GM12873 (cell line): ENCODE data around the gene PI4K2A.

Experiments used
- CTCF ChIP-seq: IDR thresholded peaks from 2 replicates; pipeline ENCODE4 v1.5.1; 2012; ENCODE audit warnings: low read depth, mild to moderate bottlenecking, moderate library complexity, low read length, control low read depth; ENCODE audit not compliant: insufficient read depth; ENCODE audit errors: missing control alignments

Gene PI4K2A

DNA sequence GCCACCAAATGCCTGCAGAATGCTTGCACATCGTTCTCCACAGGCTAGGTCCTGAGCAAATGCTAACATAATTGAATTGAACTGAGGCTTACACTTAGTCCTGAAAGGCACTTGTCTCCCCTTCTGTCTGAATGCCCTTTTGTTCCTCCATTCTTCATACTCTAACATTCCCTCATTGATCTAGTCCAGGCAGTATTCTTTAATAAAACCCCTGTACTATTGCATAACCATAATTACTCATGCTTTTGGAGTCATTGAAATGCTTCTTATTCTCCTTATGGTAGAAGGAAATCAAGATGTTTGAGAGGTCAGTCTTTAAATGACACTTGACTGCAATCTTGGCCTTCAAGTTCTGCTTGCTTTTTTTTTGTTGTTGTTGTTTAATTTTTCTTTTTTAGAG lies 7.1 kb downstream of the PI4K2A start:
- no peak for TF ChIP-seq CTCF

DNA sequence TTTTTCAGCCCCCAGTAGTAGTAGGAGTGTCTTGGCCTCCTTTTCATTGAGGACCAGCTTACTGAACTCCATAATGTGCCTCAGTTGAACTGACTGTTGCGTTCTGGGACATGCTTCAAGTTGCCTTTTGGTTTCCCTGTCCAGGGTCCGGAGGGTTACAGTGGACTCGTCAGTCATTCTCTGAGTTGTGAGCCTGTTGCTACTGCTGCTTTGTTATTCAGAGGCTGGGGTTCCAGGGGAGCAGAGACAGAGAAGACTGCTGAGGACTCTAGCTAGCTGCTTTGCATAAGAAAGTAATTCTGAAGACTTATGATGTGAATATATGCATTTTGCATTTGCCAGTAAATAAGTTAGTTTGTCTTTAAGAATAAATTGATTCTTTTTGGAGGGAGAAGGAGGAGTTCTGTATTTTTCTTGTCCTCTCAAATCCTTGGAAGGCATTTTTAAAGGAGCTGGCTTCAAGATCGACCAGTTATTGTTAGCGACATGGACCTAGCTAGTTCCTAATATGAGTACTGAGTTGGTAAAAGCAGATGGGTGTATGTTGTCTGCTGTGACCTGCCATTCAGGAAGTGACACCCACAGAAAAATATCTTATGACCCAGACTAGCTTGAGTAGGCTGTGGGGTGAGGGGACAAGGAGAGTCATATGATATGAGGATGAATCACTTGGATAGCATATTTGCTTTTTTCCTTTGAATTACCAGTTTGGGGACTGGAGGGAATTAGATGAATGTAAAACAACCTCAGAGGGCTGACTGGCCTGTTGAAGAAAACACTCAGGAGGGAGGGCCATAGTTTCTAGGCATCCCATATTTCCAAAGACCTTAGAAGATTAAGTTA lies 8.3 kb downstream of the PI4K2A start:
- no peak for TF ChIP-seq CTCF

- no peak for TF ChIP-seq CTCF
These were observed 10.3 kb downstream of the PI4K2A start for GRCh38 chr10:97650726-97651125.

- no peak for TF ChIP-seq CTCF
These were observed 11.3 kb downstream of the PI4K2A start for GRCh38 chr10:97651773-97652172.

- TF ChIP-seq CTCF = no peak
These were observed 16.3 kb downstream of the PI4K2A start for GRCh38 chr10:97656777-97657176.

GRCh38 chr10:97659589-97659988 lies 19.1 kb downstream of the PI4K2A start:
- TF ChIP-seq CTCF = no peak

DNA sequence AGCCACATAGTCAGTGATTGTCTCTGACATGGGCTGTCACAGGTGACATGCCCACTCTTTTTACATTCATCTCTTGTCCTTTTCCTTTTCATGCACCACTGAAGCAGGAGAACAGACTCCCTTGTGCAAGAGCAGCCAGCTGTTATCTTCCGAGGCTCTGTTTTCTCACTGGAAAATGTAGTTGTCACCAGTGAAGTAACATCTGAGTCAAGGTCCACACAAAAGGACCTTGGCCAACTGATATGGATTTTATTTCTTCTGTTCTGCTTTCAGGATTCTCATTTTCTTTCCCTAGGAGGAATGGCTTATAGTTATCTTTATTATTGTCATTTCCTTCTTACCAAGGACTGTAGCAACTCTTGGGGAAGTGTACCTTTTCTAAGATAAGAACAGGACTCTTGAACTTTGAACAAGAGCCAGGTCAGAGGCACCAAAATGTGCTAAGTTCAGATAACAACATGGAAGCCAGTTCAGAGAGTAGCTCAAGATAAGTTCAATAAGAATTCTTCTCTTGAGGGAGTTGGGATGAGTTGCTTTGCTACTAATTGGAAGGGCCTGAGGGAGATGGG lies 23.9 kb downstream of the PI4K2A start:
- no peak for TF ChIP-seq CTCF
